Vagina (tissue), 2 donors: ENCODE results near the gene TMEM178A. TPM values are rescaled to one million over a fixed set of nuclear protein-coding genes. Genes with fewer than 3 reads are reported as not detected.

Experiments used
- DNase-seq, 2 donors: peaks; one replicate each; pipeline ENCODE4 v3.0.0-alpha.2; 2017; ENCODE audit errors: extremely low spot score in 2 of 2
- H3K27ac ChIP-seq: fragments of 200-600 bp; sonication (generic); one replicate; pipeline ENCODE4 v1.5.1; 2019
- H3K27me3 ChIP-seq: fragments of 200-600 bp; sonication (generic); one replicate; pipeline ENCODE4 v1.5.1; 2019
- H3K36me3 ChIP-seq, 2 donors: fragments of 200-600 bp; sonication (generic); one replicate each; pipeline ENCODE4 v1.5.1; 2017 to 2019
- H3K4me1 ChIP-seq: fragments of 200-600 bp; sonication (generic); one replicate; pipeline ENCODE4 v1.5.1; 2019
- H3K4me3 ChIP-seq, 2 donors: fragments of 200-600 bp; sonication (generic); 1 replicate in 1 of 2; 2 replicates in 1 of 2; pipeline ENCODE4 v1.5.1; 2016 to 2019
- H3K9me3 ChIP-seq: fragments of 200-600 bp; sonication (generic); one replicate; pipeline ENCODE4 v1.5.1; 2019
- POLR2A ChIP-seq, 2 donors: fragments of 450-650 bp; IDR thresholded peaks; one replicate each; pipeline ENCODE4 v1.6.1; 2017; ENCODE audit warnings: antibody characterized with exemption in 2 of 2, mild to moderate bottlenecking in 2 of 2, moderate library complexity in 2 of 2
- POLR2AphosphoS5 ChIP-seq, 2 donors: sonication (generic); formaldehyde crosslinking; IDR thresholded peaks; one replicate each; pipeline ENCODE4 v1.9.0; 2017; ENCODE audit warnings: antibody characterized with exemption in 2 of 2, mild to moderate bottlenecking in 2 of 2, low read depth in 1 of 2; ENCODE audit not compliant: insufficient read depth in 1 of 2
- intact Hi-C: fragments of 100-400 bp; cut with DNase I; formaldehyde crosslinking; loops from one replicate; pipeline ENCODE4 v1.15.1; 2023
- total RNA-seq: library from RNA; depleted of rRNA; stranded (reverse); fragments of >200 nt; gene quantifications from one replicate; pipeline ENCODE4 v1.2.3, GENCODE V29; 2016
- TF ChIP-seq, protein P1 (sequence below), 3 experiments: fragments of 450-650 bp in 2 of 3; fragments of 200-600 bp in 1 of 3; sonication (generic) in 1 of 3; IDR thresholded peaks; one replicate each; pipeline ENCODE4 v1.5.1; 2017 to 2019; ENCODE audit warnings: antibody characterized with exemption in 3 of 3, mild to moderate bottlenecking in 2 of 3, moderate library complexity in 2 of 3

TMEM178A gene
- total RNA-seq, 1 donor from 2014 or later = 2.0 TPM

DNA sequence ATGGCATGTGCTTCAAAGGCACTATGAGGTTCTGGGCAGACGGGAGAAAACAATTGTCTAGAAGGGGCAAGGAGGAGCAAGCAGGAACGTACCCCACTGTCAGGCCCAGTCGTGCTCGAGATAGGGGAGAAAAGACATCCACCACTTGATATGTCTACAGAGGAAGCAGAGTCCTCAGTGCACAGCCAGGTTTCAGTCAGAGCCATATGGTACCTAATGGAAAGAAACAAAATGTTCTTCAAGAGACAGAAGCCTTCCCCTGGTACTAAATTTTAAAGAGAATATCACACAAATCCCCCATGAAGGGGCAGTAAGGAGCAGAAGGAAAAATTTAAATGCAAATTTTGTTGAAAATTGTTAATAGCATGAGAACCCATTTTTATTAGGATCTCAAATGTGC, 91.4 kb downstream of the TMEM178A start:
- peaks cover 0 to 56% of the 10 kb centered on the region in 2 donors for H3K36me3 ChIP-seq
- no peaks in the 10 kb centered on the region for H3K9me3 ChIP-seq
- intact Hi-C loops = no loop called here
- H3K4me1 ChIP-seq = no peaks in the 10 kb centered on the region
- DNase-seq = no peak
- no peak overlapping the region for H3K27ac ChIP-seq
- no peak for TF ChIP-seq POLR2A (IDR thresholded peaks at IDR 0.05)
- TF ChIP-seq, protein P1, sequence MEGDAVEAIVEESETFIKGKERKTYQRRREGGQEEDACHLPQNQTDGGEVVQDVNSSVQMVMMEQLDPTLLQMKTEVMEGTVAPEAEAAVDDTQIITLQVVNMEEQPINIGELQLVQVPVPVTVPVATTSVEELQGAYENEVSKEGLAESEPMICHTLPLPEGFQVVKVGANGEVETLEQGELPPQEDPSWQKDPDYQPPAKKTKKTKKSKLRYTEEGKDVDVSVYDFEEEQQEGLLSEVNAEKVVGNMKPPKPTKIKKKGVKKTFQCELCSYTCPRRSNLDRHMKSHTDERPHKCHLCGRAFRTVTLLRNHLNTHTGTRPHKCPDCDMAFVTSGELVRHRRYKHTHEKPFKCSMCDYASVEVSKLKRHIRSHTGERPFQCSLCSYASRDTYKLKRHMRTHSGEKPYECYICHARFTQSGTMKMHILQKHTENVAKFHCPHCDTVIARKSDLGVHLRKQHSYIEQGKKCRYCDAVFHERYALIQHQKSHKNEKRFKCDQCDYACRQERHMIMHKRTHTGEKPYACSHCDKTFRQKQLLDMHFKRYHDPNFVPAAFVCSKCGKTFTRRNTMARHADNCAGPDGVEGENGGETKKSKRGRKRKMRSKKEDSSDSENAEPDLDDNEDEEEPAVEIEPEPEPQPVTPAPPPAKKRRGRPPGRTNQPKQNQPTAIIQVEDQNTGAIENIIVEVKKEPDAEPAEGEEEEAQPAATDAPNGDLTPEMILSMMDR (IDR thresholded peaks at IDR 0.05) = no peak
- TF ChIP-seq POLR2AphosphoS5 (IDR thresholded peaks at IDR 0.05; ENCODE audit: insufficient read depth in 1 of 2, low read depth in 1 of 2) = no peak
- no peaks in the 10 kb centered on the region for H3K27me3 ChIP-seq
- H3K4me3 ChIP-seq = no peak overlapping the region

GRCh38 chr2:39762448-39762847, 96.7 kb downstream of the TMEM178A start:
- no peak for DNase-seq
- Histone ChIP-seq H3K9me3 (no peaks in the 10 kb centered on the region), H3K4me3 (no peak overlapping the region), H3K4me1 (peaks cover 6% of the 10 kb centered on the region), H3K27ac (no peak overlapping the region), H3K36me3 (peaks cover 0 to 27% of the 10 kb centered on the region in 2 donors), H3K27me3 (no peaks in the 10 kb centered on the region)
- intact Hi-C loops = no loop called here
- TF ChIP-seq, protein P1 (IDR thresholded peaks at IDR 0.05) = no peak
- TF ChIP-seq POLR2A (IDR thresholded peaks at IDR 0.05) (no peak), POLR2AphosphoS5 (IDR thresholded peaks at IDR 0.05; ENCODE audit: insufficient read depth in 1 of 2, low read depth in 1 of 2) (no peak)

Other genes starting within 250 kb of the TMEM178A start
- gene MAP4K3, start 228.6 kb upstream of the TMEM178A start, total RNA-seq = 38.5 TPM
- 10.3 TPM for gene THUMPD2, start 113.3 kb downstream of the TMEM178A start, total RNA-seq